HG02973 (cell line): ENCODE measurements around the gene OR5A1.
"Not testable (repeated sequence)": the region's sequence is repeated elsewhere in the genome, so short reads cannot be mapped to it uniquely, and the experiment has no call there.

ENCODE experiments used
- ATAC-seq: cut with Tn5 transposase; IDR thresholded peaks from one replicate; pipeline ENCODE4 v1.9.1; 2021; ENCODE audit warnings: moderate library complexity; ENCODE audit not compliant: unreplicated experiment

OR5A1 gene

GRCh38 chr11:59436169-59436568, at the start of gene OR5A1:
Gene OR5A1, plus strand, starts transcription at chr11:59436469. Its CDS starts 6,700 bp downstream, at chr11:59443169.
- ATAC-seq = no peak

DNA sequence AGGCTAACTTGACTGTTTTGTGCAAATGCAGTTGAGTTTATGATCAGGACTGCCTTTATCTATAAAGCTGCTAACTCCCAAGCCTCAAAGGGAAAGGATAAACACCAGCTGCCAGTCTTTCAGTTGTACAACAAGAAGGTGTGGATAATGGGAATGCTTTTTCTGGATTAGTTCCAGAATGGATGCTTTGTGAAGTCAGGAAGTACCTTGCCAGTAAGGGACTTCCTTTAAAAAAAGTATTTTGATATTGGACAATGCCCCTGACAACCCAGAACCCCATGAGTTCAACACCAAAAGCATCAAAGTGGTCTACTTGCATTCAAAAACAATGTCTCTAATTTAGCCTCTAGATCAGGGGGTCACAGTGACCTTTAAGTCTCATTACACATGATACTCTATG, 42.1 kb upstream of the OR5A1 start:
- ATAC-seq = no peak

GRCh38 chr11:59400461-59401261, 35.6 kb upstream of the OR5A1 start:
- ATAC-seq = no peak

GRCh38 chr11:59401262-59401552, 35.1 kb upstream of the OR5A1 start:
- no peak for ATAC-seq

DNA sequence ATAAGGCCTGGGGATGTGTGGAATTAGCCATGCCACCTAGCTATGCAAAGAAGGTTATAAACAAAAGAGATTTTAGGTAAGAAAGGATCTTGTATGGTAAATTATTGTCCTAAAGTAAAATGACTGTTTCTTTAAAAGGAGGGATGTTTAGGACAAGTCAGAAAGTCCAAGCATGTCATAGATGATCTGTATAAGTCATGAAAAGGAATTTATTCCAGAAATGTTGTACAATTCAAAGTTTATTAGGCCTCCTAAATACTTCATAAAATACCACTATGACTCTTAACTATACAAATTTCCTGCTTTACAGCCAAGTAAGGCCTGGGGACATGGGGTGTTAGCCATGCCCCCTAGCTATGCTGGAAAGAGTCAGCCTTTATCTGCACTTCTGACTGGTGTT, 32.7 kb upstream of the OR5A1 start:
- ATAC-seq = no peak

GRCh38 chr11:59413646-59414045, 22.6 kb upstream of the OR5A1 start:
- no peak for ATAC-seq

DNA sequence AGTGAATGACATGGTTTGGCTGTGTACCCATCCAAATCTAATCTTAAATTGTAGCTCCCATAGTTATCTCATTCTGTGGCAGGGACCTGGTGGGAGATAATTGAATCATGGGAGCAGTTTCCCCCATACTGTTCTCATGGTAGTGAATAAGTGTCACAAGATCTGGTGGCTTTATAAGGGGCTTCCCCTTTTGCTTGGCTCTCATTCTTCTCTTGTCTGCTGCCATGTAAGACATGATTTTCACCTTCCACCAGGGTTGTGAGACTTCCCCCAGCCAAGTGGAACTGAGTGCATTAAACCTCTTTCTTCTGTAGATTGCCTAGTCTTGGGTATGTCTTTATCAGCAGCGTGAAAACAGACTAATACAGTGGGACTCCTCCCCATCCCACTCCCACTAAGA, 21.2 kb upstream of the OR5A1 start:
- ATAC-seq = no peak

GRCh38 chr11:59416613-59417012, 19.7 kb upstream of the OR5A1 start:
- ATAC-seq = no peak

GRCh38 chr11:59417023-59417422, 19.2 kb upstream of the OR5A1 start:
- no peak for ATAC-seq

DNA sequence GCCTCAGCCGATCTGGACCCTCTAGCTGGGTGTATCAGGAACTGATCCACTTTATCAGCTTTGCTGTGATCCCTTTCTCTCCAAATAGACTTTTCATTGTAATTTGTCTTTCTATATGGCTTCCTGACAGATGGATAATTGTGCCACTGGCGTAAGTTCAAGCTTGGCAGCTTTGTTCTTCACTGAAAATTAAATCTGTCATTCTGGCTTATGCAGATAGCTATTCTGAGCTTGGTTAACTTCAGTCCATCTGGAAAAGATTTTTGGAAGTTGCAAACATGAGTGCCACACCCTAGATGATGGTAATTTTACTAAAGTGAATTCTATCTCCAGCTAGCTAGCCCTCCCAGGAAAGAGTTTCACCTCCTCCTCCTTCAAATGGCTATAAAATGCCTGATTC, 18.1 kb upstream of the OR5A1 start:
- ATAC-seq = no peak

GRCh38 chr11:59423835-59424234, 12.4 kb upstream of the OR5A1 start:
- ATAC-seq = no peak

GRCh38 chr11:59425131-59425530, 11.1 kb upstream of the OR5A1 start:
- no peak for ATAC-seq

DNA sequence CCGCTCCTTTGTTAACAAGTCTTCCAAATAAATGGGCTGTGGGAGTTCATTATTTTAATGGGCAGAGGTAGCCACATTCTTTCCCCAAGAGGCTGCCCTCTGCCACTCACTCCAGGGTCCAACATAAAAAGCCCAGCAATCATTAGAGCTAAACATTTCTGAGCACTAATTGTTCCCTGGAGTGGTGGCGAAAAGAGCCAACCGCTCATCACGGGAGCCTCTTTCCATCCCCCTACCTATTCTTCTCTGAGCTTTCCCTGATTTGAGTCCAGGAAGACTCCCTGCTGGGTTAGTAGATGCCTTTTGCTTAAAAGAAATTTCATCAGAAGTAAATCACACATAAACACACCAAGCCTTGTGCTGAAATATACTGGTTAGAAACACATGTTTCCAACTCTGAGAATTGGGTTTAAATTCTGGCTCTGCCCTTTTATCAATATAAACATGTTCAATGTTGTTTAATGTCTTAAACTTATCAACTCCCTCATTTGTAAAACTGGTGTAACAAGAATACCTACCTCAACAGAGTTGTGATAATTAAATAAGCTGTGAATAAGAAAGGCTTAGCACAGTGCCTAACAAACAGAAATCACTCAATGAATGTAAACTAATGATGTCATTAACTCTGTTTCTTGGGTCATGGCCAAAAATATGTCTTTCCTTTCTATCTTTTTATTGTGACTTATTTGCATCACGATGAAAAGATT, 9.8 kb upstream of the OR5A1 start, which contains the start of gene OR5A2:
Gene OR5A2, minus strand, starts transcription at position 53 of the 707 bp plus-strand sequence. CDS start 3,460 bp downstream, outside the sequence.
- ATAC-seq = no peak

- ATAC-seq = no peak
Observed at GRCh38 chr11:59427068-59427382, 9.2 kb upstream of the OR5A1 start.

DNA sequence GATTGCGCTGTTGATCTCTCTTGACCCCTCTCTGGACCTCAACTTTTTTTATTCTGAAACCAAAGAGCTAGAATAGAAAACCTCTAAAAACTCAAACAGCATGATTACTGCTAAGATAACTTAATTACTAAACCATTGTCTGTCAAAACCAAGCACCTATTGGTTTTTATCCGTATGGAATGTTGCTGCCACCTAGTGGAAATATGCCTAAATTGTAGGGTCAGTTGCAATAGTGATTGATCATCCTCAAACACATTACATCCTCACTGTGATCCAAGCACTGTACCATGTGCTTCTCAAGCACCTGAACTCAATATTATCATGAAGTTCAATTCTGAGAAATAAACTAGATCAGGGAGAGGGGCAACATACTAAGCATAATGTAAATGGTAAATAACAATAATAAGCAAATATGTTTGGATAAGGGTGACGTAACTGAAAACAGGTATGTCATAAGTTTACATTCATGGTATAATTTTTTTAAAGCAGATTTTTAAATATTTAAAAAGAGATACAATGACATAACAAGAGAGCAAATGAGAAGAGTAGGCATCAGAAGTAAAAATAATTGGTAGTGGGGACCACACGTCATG, 6.2 kb upstream of the OR5A1 start:
- ATAC-seq = peak; percentile 78

GRCh38 chr11:59437770-59438169, 1.5 kb downstream of the OR5A1 start:
- ATAC-seq = no peak

- not testable (repeated sequence) for ATAC-seq
Observed at GRCh38 chr11:59445624-59446023, 9.4 kb downstream of the OR5A1 start.

GRCh38 chr11:59448484-59448883, 12.2 kb downstream of the OR5A1 start:
- no peak for ATAC-seq

DNA sequence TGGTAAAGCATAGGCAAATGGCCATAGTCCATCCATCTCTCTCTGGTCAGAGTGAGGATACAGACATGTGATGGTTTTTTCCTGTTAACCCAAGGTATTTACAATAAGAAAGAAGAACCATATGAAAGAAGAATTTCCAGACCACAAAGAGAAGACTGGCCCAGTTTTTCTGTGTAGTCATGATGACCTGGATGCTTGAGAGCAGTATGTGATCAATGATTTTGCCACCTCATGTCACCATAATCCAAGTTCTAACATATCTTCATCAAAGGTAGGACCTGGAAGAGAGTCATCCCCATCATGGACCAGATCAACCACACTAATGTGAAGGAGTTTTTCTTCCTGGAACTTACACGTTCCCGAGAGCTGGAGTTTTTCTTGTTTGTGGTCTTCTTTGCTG, 20.4 kb downstream of the OR5A1 start, which contains the start of gene OR4D6:
Gene OR4D6, plus strand, starts transcription at position 301 of the 400 bp plus-strand sequence. Its CDS starts 0 bp downstream, at position 301.
- ATAC-seq = no peak

GRCh38 chr11:59459916-59460315, 23.6 kb downstream of the OR5A1 start:
- ATAC-seq = no peak

DNA sequence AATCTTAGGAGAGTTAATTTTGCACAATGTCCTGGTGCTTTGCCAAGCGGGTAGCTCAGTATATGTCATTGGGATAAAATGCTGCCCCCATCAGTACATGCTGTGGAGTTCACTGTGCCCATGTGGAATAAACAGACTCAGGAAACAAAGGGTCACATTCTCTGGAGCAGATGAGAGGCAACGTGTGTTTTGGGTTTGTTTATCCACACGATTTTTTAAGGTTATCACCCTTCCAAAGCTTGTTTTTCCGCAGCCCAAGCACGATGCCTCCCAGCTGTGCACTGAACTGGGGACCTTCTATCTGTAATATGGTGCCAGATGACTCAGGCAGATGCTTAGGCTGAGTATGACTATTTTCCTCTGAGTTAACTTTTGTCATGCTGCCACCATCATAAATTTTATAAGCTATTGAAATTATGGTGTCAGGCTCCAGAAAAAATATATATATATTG, 26.9 kb downstream of the OR5A1 start:
- ATAC-seq = no peak

- ATAC-seq = no peak
Observed at GRCh38 chr11:59473015-59473414, 36.7 kb downstream of the OR5A1 start, which contains the start of gene OR4D10. Gene OR4D10, plus strand, starts transcription at chr11:59473315. Its CDS starts 4,115 bp downstream, at chr11:59477430.
